GM21619 (cell line): Measurements from ENCODE around the gene LRCH3.

Experiments
- ATAC-seq: cut with Tn5 transposase; IDR thresholded peaks from one replicate; pipeline ENCODE4 v1.9.1; 2021; ENCODE audit not compliant: unreplicated experiment

The LRCH3 gene

GRCh38 chr3:197791892-197792647 is 1.0 kb downstream of the LRCH3 start:
- peak; percentile 19 for ATAC-seq

GRCh38 chr3:197793247-197793646 is 2.2 kb downstream of the LRCH3 start:
- peak; percentile 32 for ATAC-seq

GRCh38 chr3:197794115-197794514 is 3.1 kb downstream of the LRCH3 start:
- no peak for ATAC-seq

DNA sequence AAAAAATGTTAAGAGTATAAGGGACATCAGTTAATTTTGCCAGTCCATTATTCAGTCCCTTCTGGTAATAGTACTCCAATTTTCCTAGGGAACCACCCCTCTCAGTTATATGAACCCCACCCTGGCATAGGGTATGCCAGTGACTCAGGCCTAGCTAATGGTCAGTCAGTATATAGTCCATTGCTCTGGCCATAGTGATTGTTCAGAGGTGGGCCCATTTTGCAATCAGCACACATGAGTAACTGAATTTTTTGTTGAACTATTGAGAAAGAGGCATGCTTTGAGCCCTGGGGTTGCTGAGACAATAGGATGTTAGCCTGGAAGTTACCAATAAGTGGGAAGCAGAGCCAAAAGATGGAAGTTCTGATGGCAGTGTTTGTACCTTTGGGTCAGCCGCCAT is 4.1 kb downstream of the LRCH3 start:
- ATAC-seq: no peak

GRCh38 chr3:197796087-197796486 is 5.0 kb downstream of the LRCH3 start:
- ATAC-seq: no peak

- peak; percentile 61 for ATAC-seq
These were observed 7.8 kb downstream of the LRCH3 start for GRCh38 chr3:197798863-197799262.

DNA sequence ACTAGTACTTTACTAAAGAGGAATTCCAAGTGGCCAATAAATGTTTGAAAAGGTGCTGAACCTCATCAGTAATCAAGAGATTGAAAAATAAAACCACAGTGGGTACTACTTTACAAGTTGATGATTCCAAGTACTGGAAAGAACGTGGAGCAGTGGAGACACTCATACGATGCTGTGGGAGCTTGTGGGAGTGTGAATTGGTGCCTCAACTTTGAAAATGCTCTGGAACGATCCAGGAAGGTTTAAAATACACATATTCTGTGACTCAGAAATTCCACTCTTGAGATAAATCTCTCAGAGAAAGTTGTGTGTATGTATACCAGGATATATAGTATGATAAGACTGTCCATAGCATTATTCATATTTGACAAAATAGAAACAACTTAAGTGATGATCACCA is 9.3 kb downstream of the LRCH3 start:
- ATAC-seq: no peak

- ATAC-seq: peak; percentile 49
These were observed 11.1 kb downstream of the LRCH3 start for GRCh38 chr3:197801891-197802778.

- ATAC-seq: no peak
These were observed 11.9 kb downstream of the LRCH3 start for GRCh38 chr3:197802779-197803459.

GRCh38 chr3:197804511-197804910 is 13.5 kb downstream of the LRCH3 start:
- no peak for ATAC-seq

DNA sequence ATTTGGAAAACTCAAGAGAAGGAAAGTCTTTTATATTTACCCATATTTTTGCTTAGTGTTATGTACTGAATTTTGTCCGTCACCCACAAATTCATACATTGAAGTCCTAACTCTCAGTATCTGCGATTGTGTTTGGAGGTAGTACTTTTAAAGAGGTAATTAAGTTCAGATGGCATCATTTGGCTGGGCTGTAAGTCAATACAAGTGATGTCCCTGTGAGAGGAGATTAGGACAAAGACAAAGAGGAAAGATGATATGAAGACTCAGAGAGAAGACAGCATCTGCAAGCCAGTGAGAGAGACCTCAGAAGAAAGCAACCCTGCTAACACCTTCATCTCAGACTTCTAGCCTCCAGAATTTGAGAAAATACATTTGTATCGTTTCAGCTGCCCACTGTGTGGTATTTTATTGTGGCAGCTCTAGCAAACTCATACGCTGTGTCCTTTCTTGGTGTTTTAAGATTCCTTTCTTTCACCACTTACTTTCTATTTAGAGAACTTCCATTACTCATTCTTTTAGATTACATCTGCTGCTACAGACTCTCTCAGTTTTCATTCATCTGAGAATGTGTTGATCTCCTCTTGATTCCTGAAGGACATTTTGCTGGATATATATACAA is 17.0 kb downstream of the LRCH3 start:
- ATAC-seq: no peak

- no peak for ATAC-seq
These were observed 18.4 kb downstream of the LRCH3 start for GRCh38 chr3:197809356-197810020.

- no peak for ATAC-seq
These were observed 19.8 kb downstream of the LRCH3 start for GRCh38 chr3:197810901-197811300.

DNA sequence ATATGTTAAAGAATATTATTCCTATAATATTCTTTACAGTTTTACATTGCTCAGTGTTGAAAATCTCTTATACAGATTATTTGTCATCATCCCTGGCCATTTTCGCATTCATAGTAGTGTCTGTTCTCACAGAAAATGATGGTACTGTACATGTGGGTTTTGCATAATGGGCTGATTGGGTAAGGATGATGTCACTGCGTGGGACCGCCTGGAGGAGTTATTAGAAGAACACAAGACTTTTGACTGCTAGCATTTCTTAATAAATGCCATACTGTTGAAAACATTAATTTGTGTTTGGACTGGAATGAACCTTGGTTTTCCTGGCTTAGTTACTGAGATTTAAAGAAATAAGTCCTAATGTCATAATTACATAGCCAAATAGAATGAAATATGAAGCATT is 20.3 kb downstream of the LRCH3 start:
- ATAC-seq: no peak

- ATAC-seq: no peak
These were observed 23.3 kb downstream of the LRCH3 start for GRCh38 chr3:197814372-197814771.

DNA sequence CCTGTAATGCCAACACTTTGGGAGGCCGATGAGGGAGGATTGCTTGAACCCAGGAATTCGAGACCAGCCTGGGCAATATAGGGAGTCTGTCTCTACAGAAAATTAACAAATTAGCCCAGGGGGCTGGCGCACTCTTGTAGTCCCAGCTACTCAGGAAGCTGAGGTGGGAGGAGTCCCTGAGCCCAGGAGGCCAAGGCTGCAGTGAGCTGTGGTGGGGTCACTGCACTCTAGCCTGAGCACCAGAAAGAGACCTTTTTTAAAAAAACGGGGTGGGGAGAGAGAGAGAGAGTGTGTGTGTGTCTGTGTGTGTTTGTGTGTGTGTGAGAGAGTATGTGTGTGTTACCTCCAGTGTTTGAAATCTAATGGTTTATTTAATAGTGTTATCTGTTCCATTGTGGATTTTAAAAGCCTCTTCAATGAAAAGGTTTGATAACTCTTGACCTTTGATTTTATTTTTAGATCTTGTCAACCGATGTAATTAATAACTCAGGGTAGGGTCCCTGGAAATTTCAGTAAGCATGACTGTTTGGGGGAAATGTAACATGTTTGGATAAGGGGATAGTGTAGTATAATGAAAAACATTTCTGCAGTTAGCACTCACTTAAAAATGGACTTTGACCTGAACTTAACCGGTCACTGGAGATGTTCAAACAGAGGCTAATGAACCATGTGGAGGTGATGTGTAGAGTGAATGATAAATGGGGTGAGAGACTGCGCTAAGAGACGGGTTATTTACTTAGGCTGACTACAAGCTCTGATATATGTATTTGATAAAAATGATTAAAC is 29.7 kb downstream of the LRCH3 start:
- ATAC-seq: no peak

- no peak for ATAC-seq
These were observed 38.5 kb downstream of the LRCH3 start for GRCh38 chr3:197829397-197830045.

DNA sequence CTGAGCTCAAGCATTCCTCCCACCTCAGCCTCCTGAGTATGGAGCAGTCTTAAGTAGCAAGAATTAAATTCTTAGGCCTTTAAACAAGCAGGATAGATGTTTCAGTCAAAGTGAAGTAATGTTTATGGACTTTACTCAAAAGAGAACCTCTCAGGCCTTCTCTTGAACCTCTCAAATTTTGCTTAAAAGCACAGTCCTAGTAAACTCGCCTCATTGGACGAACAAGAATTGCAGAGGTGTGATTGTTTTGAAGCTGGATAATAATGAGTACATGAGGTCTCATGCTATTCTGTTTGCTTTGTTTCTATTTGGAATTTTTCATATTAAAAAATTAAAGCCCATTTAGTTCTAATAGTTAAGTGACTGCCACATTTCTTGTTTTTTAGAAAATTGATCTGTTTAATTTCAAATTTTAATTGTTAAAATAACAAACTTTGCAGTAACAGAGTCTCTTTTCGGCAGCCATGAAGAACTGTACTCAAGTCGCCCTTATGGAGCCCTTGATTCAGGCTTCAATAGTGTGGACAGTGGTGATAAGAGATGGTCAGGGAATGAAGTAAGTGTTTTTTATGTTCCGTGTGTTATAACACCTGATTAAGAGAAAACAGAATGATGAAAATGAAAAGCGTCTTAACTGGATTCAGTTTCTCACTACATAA is 39.4 kb downstream of the LRCH3 start:
- ATAC-seq: no peak

GRCh38 chr3:197830967-197831313 is 39.9 kb downstream of the LRCH3 start:
- ATAC-seq: no peak
